Ovary (tissue), 3 donors: ENCODE results near the gene TENM3.

Source experiments
- POLR2A ChIP-seq: fragments of 450-650 bp; IDR thresholded peaks from one replicate; pipeline ENCODE4 v1.6.1; 2017; ENCODE audit warnings: antibody characterized with exemption, mild to moderate bottlenecking, moderate library complexity
- TF ChIP-seq, protein P1 (sequence below), 3 donors: fragments of 450-650 bp in 2 of 3; fragments of 200-600 bp in 1 of 3; IDR thresholded peaks; one replicate each; pipeline versions ENCODE4 v1.5.1 to v1.8.0; 2016 to 2022; ENCODE audit warnings: antibody characterized with exemption in 3 of 3, mild to moderate bottlenecking in 1 of 3
- donor health status: DM: no; HTN: no; CAD: no.

DNA sequence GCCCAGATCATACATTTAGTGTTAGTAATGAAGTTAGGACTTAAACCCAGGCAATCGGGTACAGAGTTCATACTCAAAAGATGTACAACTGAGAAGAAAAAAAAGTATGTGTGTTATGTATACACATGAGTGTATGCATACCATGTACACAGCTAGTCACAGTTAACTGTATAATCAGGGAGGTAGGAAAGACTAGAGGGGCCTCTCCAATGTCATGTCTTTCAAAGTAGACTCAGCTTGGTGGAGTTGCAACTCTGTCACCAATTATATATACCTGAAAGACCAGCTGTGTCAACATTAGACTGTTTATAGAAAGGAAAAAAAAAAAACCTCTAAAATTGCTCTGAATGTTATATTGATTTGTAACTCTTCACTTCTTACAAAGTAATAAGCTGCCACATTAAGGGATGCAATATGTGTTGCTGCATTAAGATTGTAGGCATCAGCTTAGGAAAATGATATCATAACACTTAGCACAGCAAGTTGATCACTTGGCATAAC lies 506.5 kb downstream of the TENM3 start:
- TF ChIP-seq, protein P1, sequence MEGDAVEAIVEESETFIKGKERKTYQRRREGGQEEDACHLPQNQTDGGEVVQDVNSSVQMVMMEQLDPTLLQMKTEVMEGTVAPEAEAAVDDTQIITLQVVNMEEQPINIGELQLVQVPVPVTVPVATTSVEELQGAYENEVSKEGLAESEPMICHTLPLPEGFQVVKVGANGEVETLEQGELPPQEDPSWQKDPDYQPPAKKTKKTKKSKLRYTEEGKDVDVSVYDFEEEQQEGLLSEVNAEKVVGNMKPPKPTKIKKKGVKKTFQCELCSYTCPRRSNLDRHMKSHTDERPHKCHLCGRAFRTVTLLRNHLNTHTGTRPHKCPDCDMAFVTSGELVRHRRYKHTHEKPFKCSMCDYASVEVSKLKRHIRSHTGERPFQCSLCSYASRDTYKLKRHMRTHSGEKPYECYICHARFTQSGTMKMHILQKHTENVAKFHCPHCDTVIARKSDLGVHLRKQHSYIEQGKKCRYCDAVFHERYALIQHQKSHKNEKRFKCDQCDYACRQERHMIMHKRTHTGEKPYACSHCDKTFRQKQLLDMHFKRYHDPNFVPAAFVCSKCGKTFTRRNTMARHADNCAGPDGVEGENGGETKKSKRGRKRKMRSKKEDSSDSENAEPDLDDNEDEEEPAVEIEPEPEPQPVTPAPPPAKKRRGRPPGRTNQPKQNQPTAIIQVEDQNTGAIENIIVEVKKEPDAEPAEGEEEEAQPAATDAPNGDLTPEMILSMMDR (IDR thresholded peaks at IDR 0.05) = no peak
- TF ChIP-seq POLR2A = no peak
